Measurements from ENCODE around the gene CTNS.

DNA sequence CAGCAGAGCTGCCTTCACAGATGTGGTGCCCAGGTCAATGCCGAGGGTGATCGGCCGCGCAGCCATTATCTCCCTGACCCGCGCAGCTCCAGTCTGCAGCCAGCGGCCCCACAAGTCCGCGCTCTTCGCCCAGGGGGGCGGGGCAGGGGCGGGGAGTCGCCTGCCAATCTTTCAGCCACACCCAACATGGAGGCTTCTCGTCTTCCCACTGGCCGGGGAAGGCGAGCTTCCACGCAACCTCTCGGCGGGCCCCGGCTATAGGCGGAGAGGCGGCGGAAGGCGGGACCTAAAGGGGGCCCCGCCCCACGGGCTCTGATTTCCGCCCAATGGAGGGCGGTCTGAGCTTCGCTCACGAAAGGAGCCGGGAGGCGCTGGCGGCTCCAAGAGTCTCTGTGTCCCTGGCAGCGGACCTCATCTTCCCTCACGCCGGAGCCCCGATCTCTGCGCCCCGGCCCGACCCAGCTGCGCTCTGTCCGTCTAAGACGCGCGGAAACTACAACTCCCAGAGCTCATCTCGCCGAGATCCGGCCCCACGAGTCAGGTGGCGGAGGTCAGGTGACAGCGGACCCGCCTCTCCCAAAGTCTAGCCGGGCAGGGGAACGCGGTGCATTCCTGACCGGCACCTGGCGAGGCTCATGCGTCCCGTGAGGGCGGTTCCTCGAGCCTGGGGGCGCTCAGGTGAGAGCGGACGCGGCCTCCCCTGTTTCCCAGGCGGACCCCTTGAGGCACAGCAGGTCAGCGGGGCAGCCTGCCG lies at the start of gene CTNS, which contains the start of gene SHPK:
- TF ChIP-seq POLR2A (IDR thresholded peaks at IDR 0.05) = peak in 2 of 4 donors; percentile 14 to 39
- TF ChIP-seq, protein P1, sequence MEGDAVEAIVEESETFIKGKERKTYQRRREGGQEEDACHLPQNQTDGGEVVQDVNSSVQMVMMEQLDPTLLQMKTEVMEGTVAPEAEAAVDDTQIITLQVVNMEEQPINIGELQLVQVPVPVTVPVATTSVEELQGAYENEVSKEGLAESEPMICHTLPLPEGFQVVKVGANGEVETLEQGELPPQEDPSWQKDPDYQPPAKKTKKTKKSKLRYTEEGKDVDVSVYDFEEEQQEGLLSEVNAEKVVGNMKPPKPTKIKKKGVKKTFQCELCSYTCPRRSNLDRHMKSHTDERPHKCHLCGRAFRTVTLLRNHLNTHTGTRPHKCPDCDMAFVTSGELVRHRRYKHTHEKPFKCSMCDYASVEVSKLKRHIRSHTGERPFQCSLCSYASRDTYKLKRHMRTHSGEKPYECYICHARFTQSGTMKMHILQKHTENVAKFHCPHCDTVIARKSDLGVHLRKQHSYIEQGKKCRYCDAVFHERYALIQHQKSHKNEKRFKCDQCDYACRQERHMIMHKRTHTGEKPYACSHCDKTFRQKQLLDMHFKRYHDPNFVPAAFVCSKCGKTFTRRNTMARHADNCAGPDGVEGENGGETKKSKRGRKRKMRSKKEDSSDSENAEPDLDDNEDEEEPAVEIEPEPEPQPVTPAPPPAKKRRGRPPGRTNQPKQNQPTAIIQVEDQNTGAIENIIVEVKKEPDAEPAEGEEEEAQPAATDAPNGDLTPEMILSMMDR (IDR thresholded peaks at IDR 0.05) = no peak

All from stomach (tissue), 4 donors.